Panc1 (cell line): ENCODE data around the gene WDR46.

Experiments
- POLR2AphosphoS5 ChIP-seq: IDR thresholded peaks from 2 replicates; pipeline ENCODE4 v1.6.1; 2012; ENCODE audit warnings: mild to moderate bottlenecking, low read depth, low read length, moderate library complexity
- SIN3A ChIP-seq: IDR thresholded peaks from 2 replicates; pipeline ENCODE4 v1.6.1; 2012; ENCODE audit warnings: low read depth, mild to moderate bottlenecking, low read length, moderate library complexity, borderline replicate concordance; ENCODE audit not compliant: insufficient read depth
- TCF7L2 ChIP-seq: IDR thresholded peaks from 2 replicates; pipeline ENCODE4 v1.6.1; 2011; ENCODE audit warnings: mild to moderate bottlenecking, low read depth, low read length, inconsistent platforms
- TF ChIP-seq, protein P1 (sequence below): fragments of 450-650 bp; IDR thresholded peaks from 2 replicates; pipeline ENCODE4 v1.5.1; 2017; ENCODE audit warnings: mild to moderate bottlenecking
- TF ChIP-seq, protein P2 (sequence below), 2 experiments: IDR thresholded peaks; 2 replicates each; pipeline ENCODE4 v1.6.1; 2011 to 2012; ENCODE audit warnings: low read depth in 2 of 2, control low read depth in 1 of 2, low read length in 1 of 2, mild to moderate bottlenecking in 1 of 2, moderate library complexity in 1 of 2; ENCODE audit not compliant: insufficient read depth in 1 of 2

DNA sequence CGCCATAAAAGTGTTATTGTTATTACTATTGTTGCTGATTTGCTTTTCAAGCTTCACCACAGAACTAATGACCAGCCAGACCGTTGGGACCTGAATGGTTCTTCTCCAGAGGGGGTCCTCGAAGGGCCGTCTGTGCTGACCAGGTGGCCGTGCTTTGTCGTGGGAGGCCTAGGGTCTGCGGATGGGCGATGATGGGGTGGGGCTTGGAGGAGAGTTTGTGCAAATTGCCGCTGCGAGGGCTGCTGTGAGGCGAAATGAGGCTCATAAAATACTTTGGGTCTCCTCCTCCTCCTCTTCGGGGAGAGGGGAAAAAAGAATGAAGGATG lies 34.5 kb upstream of the WDR46 start:
- TF ChIP-seq, protein P1, sequence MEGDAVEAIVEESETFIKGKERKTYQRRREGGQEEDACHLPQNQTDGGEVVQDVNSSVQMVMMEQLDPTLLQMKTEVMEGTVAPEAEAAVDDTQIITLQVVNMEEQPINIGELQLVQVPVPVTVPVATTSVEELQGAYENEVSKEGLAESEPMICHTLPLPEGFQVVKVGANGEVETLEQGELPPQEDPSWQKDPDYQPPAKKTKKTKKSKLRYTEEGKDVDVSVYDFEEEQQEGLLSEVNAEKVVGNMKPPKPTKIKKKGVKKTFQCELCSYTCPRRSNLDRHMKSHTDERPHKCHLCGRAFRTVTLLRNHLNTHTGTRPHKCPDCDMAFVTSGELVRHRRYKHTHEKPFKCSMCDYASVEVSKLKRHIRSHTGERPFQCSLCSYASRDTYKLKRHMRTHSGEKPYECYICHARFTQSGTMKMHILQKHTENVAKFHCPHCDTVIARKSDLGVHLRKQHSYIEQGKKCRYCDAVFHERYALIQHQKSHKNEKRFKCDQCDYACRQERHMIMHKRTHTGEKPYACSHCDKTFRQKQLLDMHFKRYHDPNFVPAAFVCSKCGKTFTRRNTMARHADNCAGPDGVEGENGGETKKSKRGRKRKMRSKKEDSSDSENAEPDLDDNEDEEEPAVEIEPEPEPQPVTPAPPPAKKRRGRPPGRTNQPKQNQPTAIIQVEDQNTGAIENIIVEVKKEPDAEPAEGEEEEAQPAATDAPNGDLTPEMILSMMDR = no peak
- TF ChIP-seq POLR2AphosphoS5 = no peak
- TF ChIP-seq, protein P2, sequence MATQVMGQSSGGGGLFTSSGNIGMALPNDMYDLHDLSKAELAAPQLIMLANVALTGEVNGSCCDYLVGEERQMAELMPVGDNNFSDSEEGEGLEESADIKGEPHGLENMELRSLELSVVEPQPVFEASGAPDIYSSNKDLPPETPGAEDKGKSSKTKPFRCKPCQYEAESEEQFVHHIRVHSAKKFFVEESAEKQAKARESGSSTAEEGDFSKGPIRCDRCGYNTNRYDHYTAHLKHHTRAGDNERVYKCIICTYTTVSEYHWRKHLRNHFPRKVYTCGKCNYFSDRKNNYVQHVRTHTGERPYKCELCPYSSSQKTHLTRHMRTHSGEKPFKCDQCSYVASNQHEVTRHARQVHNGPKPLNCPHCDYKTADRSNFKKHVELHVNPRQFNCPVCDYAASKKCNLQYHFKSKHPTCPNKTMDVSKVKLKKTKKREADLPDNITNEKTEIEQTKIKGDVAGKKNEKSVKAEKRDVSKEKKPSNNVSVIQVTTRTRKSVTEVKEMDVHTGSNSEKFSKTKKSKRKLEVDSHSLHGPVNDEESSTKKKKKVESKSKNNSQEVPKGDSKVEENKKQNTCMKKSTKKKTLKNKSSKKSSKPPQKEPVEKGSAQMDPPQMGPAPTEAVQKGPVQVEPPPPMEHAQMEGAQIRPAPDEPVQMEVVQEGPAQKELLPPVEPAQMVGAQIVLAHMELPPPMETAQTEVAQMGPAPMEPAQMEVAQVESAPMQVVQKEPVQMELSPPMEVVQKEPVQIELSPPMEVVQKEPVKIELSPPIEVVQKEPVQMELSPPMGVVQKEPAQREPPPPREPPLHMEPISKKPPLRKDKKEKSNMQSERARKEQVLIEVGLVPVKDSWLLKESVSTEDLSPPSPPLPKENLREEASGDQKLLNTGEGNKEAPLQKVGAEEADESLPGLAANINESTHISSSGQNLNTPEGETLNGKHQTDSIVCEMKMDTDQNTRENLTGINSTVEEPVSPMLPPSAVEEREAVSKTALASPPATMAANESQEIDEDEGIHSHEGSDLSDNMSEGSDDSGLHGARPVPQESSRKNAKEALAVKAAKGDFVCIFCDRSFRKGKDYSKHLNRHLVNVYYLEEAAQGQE (IDR thresholded peaks at IDR 0.05; ENCODE audit: insufficient read depth in 1 of 2, low read depth in 2 of 2, low read length in 1 of 2) = peak in 1 of 2 experiments; percentile 46; a peak in 1 of 4 replicates
- no peak for TF ChIP-seq SIN3A
- no peak for TF ChIP-seq TCF7L2
